HG03520 (cell line): ENCODE results near the gene BRD3OS.

Source experiments
- ATAC-seq: cut with Tn5 transposase; IDR thresholded peaks from one replicate; pipeline ENCODE4 v1.9.1; 2021; ENCODE audit warnings: mild to moderate bottlenecking, moderate library complexity; ENCODE audit not compliant: unreplicated experiment

BRD3OS gene

DNA sequence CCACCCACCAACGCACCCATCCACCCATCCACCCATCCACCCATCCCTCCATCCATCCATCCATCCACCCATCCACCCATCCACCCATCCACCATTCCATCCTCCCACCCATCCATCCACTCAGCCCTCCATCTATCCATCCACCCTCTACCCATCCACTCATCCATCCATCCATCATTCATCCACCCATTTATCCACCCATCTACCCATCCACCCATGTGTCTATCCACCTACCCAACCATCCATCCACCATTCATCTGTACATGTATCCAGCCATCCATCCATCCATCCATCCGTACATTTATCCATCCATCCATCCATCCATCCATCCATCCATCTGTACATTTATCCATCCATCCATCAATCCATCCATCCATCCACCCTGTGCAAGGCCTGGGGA, 22.0 kb upstream of the BRD3OS start:
- ATAC-seq: no peak

- ATAC-seq: no peak
Measured at GRCh38 chr9:134004131-134004873, 21.0 kb upstream of the BRD3OS start.

DNA sequence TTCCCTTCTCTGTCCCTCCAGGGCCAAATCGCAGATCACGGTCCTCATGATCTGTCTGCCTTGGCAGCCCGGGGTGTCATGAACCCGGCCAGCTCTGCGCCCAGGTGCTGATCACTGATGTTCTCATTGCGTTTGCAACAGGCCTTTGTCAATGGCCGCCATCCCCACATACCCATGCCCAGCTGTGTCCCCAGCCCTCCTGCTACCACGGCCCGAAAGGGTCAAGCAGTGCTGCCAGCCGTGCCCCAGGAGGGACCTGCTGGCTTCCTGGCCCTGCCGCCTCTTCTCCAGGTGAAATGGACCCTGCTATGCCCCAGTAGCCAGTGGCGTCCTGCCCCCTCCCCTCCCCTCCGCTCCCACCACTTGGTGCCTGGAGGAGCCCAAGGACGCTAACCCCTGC, 20.4 kb upstream of the BRD3OS start:
- no peak for ATAC-seq

DNA sequence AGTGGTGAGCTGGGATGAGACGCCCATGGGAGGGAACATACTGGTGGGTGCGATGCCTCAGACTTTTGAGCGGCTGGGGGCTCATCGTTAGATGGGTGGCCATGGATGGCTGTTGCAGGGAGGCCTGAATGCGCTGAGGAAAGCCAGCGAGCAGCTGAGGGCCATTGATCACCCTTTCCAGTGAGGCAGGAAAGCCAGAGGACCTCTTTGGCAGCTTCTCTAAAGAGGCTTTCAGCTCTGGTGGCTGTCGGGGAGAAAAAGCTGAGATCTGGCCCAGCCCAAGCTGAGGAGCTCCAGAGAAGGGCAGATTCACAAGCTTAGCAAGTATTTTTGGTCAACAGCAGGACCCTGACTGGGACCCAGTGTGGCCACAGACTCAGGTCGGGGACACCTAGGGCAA, 19.9 kb upstream of the BRD3OS start:
- ATAC-seq: no peak

GRCh38 chr9:134007150-134007549, 18.1 kb upstream of the BRD3OS start:
- ATAC-seq: no peak

- ATAC-seq: no peak
Measured at GRCh38 chr9:134007571-134007970, 17.7 kb upstream of the BRD3OS start.

DNA sequence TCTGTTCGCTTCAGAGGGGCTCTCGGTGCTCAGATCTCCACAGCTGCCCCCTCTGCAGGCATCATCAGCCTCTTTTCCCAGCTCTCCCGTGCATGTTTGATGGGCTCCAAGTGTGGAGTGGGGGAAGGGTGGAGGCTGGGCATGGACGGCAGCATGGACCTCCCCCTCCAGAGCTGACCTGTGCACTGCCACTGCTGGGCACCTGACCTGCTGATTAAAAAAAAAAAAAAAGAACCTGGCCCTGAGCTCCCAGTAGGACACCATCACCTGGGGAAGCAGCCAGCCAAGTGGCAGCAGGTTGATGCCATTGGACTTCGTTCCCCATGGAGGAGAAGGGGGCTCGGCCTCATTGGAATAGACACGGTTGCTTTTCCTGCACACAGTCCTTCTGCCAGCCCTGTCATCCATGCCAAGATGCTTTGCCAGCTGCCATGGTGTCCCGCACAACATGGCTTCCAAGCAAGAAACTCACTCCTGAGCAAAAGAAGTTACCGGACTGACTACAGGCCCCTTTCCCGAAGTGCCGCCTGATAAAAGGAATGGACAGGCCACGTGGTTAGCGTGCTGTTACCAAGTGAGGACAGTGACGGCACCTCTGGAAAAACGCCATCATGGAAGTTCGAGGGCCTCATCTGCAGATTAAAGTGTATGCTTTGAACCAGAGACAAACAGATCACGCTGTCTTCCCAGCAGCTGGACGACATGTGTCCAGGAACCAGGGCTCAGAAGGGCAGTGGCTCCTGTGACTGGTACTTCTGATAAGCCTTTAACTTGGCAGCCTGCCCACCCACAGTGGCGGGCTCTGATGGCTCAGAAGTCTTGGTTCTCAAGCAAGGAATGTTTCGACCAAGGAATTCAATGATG, 14.7 kb upstream of the BRD3OS start:
- no peak for ATAC-seq

DNA sequence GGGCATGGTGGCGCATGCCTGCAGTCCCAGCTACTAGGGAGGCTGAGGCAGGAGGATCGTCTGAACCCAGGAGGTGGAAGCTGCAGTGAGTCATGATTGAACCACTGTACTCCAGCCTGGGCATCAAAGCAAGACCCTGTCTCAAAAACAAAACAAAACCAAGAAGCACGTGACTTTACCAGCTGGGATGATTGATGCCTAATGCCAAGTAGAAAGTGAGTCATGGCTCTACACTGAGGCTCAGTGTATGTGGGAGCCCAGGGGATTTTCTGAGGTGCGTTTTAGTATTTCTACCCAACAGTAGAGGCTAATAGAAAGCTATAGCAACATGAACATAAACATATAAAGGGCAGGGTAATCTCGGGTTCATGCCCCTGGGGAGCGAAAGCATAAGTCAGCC, 13.9 kb upstream of the BRD3OS start:
- no peak for ATAC-seq

DNA sequence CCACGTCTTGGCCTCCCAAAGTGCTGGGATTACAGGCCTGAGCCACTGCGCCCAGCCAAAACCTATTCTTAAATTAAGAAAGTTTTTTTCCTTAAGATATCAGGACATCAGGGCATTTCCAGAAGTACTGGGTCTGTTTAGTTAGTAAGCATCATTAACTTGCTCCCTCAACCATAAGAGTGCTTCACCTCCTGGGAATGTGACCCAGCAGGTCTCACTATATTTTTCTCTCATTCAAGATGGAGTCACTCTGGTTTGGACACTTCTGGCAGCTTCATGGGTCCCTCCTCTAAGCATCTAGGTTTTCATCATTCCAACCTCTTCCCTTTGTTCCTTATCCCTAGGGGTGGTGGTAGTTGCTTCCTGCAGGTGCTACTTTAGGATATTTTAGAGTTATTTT, 10.3 kb upstream of the BRD3OS start:
- ATAC-seq: no peak

GRCh38 chr9:134024214-134024792, 978 bp upstream of the BRD3OS start:
- ATAC-seq: no peak

DNA sequence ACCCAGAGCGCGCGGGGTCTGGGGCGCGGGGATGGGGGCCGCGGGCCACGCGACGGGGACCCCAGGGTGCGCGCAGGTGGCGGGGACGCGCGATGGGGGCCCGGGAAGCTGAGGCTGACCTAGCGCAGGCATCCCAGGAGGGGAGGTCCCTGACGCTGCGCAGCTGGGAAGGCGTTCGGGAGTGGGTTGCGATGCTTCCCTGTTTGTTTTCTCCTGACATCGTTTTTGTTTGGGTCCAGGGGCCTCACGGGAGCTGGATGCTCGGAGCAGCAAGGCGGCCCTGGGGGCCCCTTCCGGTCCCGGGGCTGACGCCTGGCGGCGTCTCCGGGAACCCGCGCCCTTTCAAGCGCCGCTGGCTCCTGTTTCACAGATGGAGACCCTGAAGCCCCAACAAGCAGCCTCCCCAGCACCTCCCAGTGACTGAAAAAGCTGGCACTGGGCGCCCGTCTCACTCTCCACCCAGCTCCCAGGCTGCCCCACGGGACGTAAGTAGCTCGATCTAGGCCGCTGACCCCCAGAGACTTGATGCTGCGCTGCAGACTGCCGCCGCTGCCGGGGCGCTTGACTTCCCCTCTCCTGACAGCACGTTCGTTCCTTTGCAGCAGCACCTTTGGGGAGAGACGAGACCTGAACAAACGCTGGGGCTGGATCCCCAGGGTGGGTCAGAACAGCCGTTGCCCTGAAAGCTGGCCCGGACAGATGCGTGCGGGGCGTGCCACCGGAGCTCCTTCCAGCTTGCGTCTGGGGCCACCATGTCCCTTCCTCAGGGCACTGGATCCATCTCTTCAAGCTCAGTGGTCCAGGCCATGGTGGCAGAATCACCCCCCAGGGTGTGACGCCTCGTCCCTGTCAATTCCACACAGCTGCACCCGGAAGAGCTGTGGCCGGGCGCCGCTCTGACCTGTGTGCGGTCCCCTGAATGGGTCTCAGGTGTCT, 593 bp downstream of the BRD3OS start:
- peak; percentile 33 for ATAC-seq

DNA sequence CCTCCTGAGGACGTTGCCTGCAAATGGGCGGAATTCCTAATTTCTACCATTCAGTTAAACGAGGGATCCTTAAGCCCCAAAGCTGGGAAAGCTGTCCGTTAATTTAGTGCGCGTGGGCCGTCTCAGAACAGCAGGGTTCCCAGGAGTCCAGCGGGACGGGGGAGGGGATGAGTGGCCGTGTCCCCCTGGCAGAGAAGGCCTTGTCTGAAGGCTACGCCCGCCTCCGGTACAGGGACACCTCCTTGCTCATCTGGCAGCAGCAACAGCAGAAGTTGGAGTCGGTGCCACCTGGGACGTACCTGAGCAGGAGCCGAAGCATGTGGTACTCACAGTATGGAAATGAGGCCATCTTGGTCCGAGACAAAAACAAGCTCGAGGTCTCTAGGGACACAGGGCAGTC, 1.3 kb downstream of the BRD3OS start:
- ATAC-seq: no peak

DNA sequence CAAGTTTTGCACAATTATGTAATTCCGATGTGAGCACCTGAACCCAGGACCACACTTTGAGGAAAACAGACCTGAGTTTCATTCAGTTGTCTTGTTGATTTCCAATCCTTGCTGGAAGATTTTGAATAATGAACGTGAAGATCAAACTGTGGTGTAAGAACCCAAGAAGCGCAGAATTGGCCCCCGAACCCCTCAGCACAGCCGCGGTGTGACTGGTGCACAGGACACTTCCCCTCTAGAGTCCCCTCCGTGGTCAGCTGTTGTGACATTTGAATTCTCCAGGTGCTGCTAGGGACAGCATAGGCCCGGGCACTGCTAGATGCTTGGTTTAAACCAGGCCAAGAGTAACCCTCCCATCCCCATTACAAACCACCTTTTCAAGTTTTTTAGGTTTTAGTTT, 1.7 kb downstream of the BRD3OS start:
- no peak for ATAC-seq

GRCh38 chr9:134027561-134027960, 2.3 kb downstream of the BRD3OS start:
- no peak for ATAC-seq

- ATAC-seq: no peak
Measured at GRCh38 chr9:134028076-134028475, 2.8 kb downstream of the BRD3OS start.

- no peak for ATAC-seq
Measured at GRCh38 chr9:134028575-134029247, 3.4 kb downstream of the BRD3OS start.

DNA sequence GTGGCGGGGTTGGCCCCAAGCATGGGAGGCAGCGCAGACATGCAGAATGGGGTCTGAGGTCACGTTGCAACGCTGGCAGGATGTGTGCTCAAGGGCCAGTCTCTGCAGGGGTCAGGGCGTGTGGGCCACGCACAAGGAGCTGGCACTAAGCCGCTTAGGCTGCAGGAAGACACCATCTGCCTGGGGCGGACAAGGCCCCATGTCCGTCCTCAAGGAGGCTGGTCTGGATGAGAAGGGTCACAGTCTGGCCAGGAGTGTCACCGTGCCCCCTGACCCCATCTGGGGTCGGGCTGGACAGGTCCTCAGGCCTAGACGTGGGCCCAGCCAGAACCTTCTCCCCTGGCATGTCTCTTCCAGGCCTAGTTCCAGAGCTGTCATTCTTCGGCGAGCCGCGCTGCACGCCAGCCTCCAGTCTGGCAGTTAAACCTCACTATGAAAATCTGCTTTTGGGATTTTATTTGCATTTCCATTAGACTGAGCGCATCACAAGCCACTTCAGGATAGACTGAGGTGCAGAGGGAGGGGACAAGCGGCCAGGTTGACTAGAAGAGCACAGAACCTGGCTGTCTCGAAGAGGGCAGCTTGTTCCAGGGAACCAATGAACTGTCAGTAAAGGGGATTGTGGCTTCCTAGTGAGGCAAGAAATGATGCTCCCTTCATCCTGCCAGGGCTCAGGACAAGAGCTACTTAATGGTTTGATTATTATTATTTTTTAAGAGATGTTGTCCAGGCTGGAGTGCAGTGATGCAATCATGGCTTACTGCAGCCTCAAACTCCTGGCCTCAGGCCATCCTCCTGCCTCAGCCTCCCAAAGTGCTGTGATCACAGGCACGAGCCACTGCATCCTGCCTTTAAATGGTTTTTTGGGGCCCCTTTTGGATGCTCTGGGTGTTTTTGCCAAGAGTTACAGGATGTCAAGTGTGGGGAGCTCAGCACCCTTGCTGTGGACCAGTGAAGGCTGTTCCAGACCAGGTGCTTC, 4.3 kb downstream of the BRD3OS start:
- no peak for ATAC-seq

GRCh38 chr9:134030821-134031470, 5.7 kb downstream of the BRD3OS start:
- ATAC-seq: no peak

DNA sequence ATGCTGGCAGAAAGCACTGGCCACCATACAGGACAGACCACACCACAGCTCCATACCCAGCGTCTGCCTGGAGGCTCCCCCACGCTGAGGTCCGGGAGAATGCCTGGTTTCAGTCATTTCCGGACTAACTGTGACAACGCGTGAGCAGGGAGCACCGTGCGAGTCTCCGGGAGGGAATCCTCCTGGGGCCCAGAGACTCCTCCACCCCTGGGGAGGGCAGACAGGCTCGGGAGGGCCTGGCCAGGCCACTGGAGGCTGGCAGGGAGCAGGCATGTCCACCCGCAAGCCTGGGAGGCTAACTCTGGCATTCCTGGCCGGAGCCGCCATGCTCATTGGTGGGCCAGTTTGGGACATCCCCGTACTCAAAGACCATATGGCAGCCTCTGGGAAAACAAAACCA, 6.5 kb downstream of the BRD3OS start:
- no peak for ATAC-seq
